Raji (cell line): ENCODE measurements around the gene SCAPER.

Source experiments
- POLR2A ChIP-seq: IDR thresholded peaks from 2 replicates; pipeline ENCODE4 v1.6.1; 2011; ENCODE audit warnings: low read depth, low read length, control low read depth; ENCODE audit not compliant: insufficient read depth

SCAPER gene

GRCh38 chr15:76451540-76451939, 453.6 kb downstream of the SCAPER start:
- TF ChIP-seq POLR2A: no peak

DNA sequence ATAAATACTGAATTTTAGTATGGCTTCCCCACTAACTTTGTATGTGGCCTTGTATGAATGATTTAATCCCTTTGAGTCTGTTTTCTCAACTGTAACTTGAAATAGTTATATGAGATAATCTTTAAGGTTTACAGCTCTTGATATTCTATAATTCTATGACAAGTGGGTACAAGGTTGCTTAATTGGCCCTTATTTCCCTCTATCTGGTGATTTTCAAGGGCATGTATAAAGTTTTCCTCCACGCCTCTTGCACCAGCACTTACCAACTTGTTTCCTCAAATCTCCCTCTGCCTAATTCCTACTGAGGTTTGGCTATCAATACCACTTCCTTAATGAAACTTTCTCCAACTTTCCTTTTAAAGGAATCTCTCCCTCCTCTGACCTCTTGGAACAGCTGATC, 455.7 kb downstream of the SCAPER start:
- TF ChIP-seq POLR2A: no peak

GRCh38 chr15:76448755-76449154, 456.4 kb downstream of the SCAPER start:
- no peak for TF ChIP-seq POLR2A

- no peak for TF ChIP-seq POLR2A
Observed at GRCh38 chr15:76447728-76448441, 457.3 kb downstream of the SCAPER start.

DNA sequence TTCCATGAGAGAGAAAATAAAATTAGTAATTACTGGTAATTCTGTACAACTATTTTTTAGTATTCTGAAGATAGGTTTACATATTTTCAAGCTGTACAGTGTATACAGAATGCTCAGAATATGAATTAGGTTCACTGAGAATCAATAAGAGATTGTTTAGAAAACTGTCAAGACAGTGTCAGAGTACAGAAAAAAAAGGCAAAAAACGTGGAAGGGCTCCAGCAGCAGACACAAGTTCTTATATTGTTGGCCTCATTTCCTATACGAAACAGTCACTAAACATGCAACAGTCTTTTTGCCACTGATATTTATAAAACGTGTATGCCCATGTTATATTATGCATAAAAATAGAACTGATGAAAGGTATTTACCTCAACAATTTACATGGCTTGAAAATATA, 464.7 kb downstream of the SCAPER start:
- no peak for TF ChIP-seq POLR2A

GRCh38 chr15:76439542-76439941, 465.6 kb downstream of the SCAPER start:
- TF ChIP-seq POLR2A: no peak

GRCh38 chr15:76433798-76434400, 471.2 kb downstream of the SCAPER start:
- no peak for TF ChIP-seq POLR2A

DNA sequence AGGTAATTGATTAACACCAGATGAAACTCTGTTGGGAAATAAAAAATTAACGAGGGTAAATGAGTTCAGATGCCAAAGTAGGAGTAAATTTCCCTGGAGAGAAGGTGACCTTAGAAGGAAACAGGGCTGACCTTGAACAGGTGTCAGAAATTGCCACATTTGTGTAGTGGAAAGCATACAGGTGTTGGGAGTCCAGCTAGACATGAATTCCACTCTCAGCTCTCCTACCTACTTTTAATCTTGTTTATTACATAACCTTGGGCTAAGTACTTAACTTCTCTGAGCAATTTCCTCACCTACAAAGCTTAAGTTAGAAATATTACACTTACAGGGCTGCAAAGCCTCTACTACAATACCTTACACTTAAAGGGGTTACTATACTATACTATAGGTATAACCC, 472.5 kb downstream of the SCAPER start:
- TF ChIP-seq POLR2A: no peak

GRCh38 chr15:76431971-76432370, 473.2 kb downstream of the SCAPER start:
- no peak for TF ChIP-seq POLR2A

GRCh38 chr15:76429661-76430060, 475.5 kb downstream of the SCAPER start:
- no peak for TF ChIP-seq POLR2A

DNA sequence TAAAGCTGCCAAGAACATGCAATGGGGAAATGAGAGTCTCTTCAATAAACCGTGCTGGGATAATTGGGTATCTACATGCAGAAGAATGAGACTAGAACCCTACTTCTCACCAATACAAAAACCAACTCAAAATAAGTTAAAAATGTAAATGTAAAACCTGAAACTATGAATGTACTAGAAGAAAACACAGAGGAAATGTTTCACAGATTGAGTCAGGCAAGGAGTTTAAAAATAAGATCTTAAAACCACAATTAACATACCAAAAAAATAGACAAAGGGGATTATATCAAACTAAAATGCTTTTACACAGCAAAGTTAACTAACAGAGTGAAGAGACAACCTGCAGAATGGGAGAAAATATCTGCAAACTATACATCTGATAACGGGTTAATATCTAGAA, 478.2 kb downstream of the SCAPER start:
- TF ChIP-seq POLR2A: no peak

DNA sequence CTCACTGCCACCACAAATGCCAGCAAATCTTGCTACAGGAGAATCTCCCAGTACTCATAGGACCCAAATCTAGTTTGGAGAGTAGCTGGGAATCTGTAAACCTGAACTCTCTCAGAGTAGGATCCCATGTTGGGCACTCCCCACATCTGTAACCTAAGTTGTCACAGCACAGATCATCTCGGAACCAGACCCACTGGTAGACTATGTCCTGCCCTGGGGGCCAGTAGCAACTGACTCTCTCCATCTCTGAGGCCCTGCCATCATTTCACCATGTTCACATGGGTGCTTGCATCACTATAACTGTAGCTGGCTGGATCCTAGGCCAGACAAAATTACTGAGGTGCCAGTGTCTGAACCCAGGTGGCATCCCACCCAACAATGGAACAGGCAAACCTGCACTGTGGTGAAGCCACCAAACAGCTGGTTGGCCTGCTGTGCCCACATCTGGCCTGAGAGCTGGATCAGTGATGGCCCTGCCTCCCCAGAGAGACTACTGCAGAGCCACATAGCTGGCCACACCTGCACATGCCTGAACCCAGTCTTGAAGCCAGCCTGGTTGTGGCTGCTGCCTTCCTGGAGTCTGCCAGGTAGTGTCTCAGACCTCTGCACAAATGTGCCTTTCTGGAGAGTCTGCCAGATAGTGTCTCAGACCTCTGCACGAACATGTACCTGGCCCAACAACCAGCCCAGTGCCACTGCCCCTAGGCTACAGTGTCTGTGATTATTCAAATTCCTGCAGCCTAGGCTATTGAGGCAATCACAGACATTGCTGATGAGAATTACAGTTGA, 486.6 kb downstream of the SCAPER start:
- TF ChIP-seq POLR2A: no peak

- no peak for TF ChIP-seq POLR2A
Observed at GRCh38 chr15:76401285-76401684, 503.9 kb downstream of the SCAPER start.

DNA sequence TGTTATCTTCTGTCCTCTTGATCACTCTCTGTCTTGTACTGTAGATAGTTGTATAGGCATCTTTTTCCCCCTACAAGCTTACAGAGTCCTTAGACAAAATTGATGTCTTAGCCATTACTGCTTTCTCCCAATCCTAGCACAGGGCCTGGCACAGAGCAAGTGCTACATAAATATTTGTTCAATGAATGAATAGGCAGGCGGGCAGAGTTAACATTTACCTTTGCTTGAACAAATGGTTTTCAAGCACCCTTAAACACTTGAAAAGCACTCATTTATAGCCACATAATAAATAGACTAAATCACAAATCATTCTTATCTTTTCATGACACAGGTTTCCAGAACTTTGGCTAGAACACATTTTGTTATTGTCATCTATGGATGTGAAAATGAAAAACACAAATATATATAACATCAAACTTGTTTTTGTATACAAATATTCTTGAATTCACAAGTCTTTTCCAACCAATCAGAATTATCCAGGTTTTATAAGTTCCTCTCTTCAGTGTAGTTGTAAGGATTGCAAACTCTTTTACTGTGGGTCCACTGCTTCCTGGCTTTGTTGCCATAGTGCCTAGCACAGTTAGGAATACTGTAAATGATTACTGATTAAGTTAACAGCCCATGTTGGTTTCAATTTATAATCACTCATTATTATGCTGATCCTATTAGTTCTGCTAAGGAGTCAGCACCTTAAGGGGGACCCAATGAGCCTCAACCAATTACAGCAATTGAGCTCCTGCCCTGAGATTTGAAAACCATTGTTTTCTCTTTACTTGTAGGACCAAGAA, 506.6 kb downstream of the SCAPER start:
- no peak for TF ChIP-seq POLR2A

DNA sequence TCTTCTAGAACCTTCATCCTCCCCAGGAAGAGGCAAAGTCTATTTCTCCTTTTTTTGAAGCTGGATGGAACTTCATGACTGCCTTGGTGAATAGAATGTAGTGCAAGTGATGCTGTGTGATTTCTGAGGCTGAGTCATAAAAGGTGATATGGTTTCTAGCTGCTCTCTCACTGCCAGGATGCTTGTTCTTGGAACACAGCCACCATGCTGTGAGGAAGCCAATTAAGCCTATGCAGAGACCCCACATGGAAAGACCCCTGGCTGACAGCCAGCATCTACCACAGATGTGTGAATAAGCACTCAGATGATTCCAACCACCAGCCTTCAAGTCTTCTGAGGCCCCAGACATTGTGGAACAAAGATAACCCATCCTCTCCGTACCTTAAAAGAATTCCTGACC, 511.5 kb downstream of the SCAPER start:
- TF ChIP-seq POLR2A: no peak
